Prostate gland (tissue), 2 donors: ENCODE measurements around the gene SCTR.

Experiments
- POLR2A ChIP-seq: fragments of 450-650 bp; IDR thresholded peaks from one replicate; pipeline ENCODE4 v1.6.1; 2016; ENCODE audit warnings: antibody characterized with exemption, mild to moderate bottlenecking
- POLR2AphosphoS5 ChIP-seq: sonication (generic); formaldehyde crosslinking; IDR thresholded peaks from one replicate; pipeline ENCODE4 v1.6.1; 2017; ENCODE audit warnings: antibody characterized with exemption
- TF ChIP-seq, protein P1 (sequence below), 4 experiments: fragments of 200-600 bp in 2 of 4; fragments of 450-650 bp in 2 of 4; sonication (generic) in 2 of 4; IDR thresholded peaks; 1 replicate in 3 of 4; 2 replicates in 1 of 4; pipeline ENCODE4 v1.5.1; 2016 to 2019; ENCODE audit warnings: antibody characterized with exemption in 4 of 4, mild to moderate bottlenecking in 2 of 4, moderate library complexity in 2 of 4

DNA sequence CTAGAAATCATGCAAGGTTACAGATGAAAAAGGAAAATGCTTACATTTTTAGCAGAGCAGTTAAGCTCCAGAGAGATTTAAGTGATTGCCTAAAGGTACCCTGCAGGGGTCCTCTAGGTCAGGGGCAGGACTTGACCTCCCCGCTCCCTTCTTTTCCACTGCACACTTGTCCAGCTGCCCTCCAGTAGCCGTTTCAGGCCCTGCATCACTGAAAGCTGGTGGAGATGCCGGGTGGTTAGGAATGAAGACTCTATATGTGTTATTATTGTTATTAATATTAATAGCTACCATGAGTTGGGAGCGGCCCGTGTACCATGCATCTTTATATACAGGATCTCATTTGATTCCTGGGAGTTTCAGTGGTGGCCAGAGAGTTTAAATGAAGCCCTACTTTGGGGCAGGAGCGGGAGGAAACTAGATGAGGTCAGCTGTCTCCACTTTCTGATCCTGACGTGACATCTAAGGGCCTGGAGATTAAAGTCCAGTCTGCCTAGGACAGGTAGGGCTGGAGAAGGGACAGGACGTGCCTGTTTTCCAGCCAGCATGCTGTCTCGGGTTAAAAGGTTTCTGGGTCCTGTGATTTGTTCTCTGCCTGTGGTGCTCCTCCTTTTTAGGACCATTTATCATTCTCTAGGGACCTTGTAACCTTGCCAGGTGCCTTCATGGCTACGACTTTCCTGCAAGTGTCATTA lies 90.5 kb downstream of the SCTR start:
- TF ChIP-seq, protein P1, sequence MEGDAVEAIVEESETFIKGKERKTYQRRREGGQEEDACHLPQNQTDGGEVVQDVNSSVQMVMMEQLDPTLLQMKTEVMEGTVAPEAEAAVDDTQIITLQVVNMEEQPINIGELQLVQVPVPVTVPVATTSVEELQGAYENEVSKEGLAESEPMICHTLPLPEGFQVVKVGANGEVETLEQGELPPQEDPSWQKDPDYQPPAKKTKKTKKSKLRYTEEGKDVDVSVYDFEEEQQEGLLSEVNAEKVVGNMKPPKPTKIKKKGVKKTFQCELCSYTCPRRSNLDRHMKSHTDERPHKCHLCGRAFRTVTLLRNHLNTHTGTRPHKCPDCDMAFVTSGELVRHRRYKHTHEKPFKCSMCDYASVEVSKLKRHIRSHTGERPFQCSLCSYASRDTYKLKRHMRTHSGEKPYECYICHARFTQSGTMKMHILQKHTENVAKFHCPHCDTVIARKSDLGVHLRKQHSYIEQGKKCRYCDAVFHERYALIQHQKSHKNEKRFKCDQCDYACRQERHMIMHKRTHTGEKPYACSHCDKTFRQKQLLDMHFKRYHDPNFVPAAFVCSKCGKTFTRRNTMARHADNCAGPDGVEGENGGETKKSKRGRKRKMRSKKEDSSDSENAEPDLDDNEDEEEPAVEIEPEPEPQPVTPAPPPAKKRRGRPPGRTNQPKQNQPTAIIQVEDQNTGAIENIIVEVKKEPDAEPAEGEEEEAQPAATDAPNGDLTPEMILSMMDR (IDR thresholded peaks at IDR 0.05): no peak
- TF ChIP-seq POLR2A (no peak), POLR2AphosphoS5 (no peak)
